GM18907 (cell line): ENCODE measurements around the gene WFIKKN1.

Experiments used
- ATAC-seq: cut with Tn5 transposase; IDR thresholded peaks from one replicate; pipeline ENCODE4 v1.9.1; 2021; ENCODE audit warnings: mild to moderate bottlenecking, moderate library complexity; ENCODE audit not compliant: unreplicated experiment

Gene WFIKKN1, protein sequence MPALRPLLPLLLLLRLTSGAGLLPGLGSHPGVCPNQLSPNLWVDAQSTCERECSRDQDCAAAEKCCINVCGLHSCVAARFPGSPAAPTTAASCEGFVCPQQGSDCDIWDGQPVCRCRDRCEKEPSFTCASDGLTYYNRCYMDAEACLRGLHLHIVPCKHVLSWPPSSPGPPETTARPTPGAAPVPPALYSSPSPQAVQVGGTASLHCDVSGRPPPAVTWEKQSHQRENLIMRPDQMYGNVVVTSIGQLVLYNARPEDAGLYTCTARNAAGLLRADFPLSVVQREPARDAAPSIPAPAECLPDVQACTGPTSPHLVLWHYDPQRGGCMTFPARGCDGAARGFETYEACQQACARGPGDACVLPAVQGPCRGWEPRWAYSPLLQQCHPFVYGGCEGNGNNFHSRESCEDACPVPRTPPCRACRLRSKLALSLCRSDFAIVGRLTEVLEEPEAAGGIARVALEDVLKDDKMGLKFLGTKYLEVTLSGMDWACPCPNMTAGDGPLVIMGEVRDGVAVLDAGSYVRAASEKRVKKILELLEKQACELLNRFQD

DNA sequence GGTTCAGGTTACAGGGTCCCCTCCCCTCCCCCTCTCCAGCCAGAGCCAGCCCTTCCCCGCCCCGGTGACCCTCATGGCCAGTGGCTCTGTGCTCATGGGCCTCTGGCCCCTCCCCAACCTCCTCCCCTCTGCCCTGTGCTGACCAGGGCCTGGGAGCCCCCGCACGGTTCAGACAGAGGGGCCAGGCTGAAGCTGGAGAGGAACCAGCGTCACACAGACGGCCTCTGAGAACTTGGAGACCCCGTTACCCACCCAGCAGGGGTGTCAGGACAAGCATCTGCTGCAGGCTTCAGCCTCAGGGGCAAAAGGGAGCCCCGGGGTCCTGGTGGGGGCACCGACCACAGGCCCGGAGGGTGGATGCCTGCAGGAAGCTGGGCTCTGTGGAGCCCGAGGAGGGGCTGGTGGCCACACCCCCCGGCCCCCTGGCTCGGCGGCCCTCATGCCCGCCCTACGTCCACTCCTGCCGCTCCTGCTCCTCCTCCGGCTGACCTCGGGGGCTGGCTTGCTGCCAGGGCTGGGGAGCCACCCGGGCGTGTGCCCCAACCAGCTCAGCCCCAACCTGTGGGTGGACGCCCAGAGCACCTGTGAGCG is at the start of gene WFIKKN1:
Gene WFIKKN1, plus strand, starts transcription at position 171 of the 591 bp plus-strand sequence. Its CDS starts 269 bp downstream, at position 440.
- ATAC-seq: no peak

DNA sequence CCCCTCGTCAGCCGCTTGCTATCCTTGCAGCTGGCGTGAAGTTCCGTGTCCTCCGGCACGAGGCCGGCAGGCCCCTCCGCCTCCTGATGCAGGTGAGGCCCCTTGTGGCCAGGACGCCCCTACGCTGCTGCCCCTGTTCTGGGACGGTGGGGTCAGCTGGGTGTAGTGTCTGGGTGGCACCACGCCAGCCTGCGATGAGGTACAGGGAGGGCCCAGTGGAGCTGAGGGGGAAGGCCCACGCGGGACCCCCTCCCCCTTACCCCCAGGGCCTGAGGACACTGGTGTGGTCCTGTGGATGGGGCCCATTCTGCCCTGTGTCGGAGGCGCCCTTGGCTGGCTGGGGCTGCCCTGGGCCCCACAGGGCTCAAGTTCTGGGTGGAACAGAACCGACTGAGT is 48.6 kb upstream of the WFIKKN1 start:
- no peak for ATAC-seq

DNA sequence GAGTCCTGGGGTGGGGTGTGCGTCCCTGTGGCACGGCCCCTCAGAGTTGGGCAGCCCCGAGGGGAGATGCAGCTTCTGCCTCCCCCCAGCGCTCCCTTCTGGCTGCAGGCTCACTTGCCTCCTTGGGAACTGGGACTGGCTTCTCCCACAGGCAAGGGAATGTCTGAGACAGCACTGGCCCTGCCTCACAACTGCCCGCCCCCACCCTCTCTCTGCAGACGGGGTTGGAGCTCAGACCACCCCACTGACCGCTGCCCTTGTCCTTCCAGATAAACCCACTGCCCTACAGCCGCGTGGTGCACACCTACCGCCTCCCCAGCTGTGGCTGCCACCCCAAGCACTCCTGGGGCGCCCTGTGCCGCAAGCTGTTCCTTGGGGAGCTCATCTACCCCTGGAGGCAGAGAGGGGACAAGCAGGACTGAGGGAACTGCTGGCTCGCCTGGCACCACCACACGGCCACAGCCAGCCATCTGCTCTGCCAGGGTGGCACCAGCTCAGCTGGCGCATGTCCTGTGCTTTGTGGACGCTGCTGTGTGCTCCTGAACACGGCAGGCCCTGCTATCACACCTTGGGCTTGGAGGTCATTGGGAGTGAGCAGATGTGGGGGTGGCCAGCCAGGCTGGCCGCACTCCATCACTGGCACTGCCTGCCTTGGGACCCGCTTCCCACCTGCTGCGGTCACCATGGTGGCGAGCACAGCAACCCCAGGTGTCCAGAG is 48.0 kb upstream of the WFIKKN1 start:
- ATAC-seq: no peak

DNA sequence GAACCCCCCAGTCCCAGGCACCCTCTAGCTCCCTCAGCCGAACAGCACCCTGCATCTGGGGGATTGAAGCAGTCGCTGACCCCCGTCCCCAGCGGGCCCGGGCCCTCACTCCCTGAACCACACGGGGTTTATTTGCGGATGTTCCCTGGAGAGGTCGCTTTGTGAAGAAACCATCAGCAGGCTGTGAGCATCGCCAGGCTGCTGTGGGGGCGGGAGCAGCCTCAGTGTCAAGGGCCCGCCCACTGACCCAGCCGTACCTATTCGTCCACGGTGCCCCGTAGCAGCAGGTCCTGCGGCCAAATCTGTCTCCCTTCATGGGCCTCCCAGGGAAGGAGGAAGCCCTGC is 47.3 kb upstream of the WFIKKN1 start:
- no peak for ATAC-seq

DNA sequence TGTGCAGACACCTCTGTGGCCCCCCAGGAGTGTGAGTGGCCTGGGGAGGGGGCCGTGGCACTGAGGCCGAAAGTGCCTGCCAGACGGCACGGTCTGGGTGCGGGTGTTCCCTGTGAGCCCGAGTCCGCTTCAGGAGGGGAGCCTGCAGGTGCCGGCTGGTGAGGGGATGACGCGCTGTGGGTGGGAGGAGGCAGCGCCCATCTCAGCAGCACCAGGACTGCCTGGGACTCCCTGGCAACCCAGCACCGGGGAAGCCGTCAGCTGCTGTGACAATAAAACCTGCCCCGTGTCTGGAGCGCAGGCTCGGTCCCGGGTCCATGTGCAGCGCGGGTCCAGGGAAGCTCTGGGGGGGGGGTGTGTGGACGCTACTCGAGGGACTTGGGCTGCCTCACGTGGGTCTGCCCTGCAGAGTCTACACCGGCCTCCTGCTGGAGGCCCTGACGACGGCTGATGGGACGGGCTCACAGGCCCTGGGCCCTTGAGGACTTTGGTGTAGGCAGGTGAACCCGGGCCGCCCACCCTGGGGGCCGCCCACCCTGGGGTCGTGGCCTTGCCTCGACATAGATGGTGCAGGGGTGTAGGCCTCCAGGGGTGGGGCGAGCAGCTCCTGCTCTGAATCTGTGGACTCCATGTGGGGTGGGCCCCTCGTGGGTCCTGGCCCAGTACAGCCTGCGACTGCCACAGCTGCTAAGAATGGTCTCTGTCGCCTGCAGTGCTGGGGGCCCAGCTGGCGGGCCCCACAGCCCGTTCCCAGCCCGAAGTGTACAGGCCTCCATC is 46.8 kb upstream of the WFIKKN1 start:
- ATAC-seq: no peak

DNA sequence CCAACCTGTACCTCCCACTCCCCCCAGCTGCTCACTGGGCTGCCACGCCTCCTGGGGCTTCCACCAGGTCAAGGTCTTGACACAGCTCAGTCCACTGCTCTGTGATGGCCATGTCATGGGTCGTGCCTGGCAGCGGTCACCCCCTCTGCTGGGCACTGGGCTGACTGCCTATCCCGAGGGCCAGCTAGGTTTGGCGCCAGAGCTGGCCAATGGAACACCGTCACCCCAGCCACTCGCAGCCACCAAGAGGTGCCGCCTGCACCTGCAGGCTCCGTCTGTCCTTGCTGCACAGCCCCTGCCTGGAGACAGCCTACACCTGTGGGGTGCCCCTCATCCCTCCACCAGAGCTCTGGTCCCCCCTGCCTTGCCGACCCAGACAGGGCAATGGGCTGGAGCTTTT is 45.4 kb upstream of the WFIKKN1 start:
- ATAC-seq: no peak

DNA sequence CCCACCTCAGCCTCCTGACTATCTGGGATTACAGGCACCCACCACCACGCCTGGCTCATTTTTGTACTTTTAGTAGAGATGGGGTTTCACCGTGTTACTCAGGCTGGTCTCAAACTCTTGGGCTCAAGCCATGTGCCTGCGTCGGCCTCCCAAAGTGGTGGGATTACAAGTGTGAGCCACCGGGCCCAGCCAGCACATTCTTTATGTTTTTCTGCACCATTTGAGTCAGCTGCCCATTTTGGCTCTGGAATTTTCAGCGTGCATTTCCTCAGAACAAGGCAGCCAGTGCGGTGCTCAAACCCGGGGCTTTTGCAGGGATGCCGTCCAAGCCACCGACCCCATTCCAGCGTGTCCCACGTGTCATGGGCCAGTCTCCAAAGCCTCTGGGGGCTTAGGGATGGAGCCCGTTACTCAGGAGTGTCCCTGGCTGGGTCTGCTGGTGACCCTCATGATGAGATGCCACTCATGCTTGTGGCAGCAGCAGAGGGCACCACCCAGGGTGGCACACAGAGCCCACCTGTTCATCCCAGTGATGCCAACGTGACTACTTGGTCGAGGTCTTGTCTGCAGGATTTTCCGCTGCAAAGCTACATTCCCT is 44.6 kb upstream of the WFIKKN1 start:
- no peak for ATAC-seq

DNA sequence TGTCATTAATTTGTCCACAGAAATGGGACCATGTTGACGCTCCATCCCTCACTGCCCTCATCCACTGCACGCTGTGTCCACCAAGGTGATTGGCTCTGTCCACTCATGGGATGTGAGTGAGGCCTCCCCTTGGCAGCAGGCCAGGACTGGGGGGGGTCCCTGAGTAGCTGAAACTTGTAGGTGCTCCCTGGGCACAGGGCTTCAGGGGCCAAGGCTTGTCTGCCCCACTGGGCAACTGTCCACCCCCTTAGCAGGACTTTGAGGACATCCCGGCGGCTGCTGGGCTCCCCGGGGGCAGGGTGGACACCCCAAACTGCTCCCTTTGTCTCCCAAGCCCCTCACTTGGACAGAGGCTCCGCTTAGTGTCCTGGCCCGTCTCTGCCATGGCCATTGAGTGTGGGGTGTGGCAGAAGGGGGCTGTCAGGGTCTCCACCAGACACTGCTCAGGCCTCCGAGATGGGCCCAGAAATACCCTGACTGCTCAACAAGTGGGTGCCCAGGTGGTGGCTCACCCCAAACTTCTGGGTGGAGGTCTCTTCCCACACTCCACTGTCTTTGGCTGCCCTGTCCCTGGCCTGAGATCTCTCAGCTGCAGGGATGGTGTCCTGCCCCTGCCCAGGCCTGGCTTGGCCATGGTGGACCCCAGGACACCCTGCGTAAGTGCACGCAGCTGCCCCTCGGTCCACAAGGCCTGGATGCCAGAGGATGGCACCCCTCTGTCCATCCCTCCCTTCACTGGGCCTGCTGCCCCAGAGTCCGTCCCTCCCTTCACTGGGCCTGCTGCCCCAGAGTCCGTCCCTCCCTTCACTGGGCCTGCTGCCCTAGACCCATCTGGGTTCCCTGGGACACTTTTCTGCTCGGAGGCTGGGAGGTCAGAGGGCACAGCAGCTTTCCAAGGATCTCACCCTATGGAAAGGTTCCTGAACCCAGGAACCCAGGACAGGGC is 43.9 kb upstream of the WFIKKN1 start:
- ATAC-seq: no peak

DNA sequence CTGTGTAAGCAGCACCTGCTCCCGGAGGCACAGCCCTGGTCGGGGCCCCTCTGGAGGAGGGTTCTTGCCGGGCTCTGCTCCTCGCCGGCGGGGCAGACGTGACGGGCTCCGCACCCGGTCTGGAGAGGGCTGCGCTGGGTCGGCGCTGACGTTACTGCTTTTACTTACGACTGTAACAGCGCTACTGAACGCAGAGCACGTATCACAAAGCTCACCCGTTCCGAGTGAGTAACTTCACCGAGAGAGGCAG is 42.2 kb upstream of the WFIKKN1 start:
- peak; percentile 8 for ATAC-seq

DNA sequence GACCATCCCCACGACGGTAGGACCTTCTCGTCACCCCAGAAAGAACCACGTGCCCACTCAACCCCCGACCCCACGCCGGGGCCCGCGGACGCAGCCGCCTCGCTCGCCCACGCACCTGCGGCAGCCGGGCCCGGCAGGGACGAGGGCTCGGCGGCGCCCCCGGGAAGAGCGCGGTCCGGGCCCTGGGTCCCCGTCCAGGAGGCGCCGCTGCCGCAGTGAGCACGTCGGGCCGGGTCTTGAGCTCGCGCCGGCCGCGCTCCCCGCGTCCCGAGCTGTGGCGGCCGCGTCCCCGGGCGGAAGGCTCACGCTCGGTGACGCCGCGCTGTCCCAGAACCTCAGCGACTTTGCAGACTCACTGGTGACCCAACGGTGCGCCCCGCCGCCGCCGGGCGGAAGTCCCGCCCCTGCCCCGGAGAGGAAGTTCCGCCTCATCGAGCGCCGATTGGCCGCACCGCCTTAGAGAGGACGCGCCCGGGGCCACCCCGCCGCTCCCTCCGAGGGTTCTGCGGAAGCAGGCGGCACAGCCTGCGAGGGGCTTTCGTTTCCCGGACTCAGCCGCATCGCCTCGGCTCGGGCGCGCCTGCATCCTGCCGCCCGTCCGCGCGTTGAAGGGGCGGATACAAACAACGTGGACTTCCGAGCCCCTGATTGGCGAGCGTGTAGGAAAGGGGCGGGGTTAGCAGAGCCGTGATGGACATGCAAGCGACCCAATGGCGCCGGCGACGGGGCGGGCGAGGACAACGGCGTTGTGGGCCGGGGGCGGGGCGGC is 41.7 kb upstream of the WFIKKN1 start:
- peak; percentile 87 for ATAC-seq

DNA sequence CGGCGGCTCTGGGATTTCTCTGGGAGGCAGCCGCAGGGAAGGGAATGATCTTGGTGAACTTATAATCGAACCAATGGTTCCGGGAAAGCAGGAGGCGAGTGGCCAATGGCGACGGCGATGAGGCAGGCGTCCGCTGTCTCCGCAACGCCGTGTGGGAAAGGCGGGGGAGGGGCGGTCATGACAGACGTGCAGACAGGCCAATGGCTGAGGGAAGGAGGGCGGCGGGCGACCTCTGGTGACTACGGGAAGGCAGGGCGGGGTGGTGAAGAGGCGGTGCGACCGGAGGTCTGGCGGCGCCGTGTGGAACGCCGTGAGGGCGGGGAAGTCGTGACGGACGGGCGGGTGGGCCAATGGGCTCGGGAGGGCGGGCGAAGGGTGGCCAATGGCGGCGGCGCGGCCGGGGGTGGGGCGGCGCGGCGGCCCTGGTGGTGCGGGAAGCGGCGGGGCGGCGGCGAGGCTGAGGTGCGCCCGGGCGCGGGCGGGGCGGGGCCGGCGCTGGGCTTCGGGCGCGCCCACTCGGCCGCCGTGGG is 41.1 kb upstream of the WFIKKN1 start, which contains the start of gene RAB40C:
Gene RAB40C, plus strand, starts transcription at position 409 of the 530 bp plus-strand sequence. CDS start 226 bp downstream, outside the sequence.
- peak; percentile 80 for ATAC-seq

DNA sequence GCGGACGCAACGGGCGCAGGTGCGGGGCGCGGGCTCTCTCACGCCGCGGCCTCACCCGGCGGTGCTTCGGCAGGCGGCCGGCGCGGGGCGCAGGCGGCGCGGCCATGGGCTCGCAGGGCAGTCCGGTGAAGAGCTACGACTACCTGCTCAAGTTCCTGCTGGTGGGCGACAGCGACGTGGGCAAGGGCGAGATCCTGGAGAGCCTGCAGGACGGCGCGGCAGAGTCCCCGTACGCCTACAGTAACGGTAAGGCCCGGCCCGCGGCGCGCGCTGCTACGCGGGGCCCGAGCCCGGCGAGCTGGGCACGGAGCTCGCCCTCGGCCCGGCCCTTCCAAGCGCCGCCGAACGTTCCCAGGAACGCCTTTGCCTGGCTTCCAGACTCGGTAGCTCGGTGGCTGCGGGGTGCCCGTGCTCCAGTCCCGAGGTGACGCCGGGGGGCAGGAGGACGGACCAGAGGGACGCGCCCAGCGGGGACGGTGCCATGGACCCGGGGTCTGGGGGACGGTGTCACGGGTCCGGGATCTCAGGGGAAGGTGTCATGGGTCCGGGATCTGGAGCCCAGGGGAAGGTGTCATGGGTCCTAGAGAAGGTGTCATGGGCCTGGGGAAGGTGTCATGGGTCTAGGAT is 40.5 kb upstream of the WFIKKN1 start:
- ATAC-seq: peak; percentile 7

DNA sequence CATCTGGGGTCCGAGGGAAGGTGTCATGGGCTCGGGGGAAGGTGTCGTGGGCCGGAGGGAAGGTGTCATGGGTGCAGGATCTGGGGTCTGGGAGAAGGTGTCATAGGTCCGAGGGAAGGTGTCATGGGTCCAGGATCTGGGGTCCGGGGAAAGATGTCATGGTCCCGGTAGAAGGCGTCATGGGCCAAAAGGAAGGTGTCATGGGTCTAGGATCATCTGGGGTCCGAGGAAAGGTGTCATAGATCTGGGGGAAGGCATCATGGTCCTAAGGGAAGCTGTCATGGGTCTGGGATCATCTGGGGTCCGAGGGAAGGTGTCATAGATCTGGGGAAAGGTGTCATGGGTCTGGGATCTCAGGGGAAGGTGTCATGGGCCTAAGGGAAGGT is 40.0 kb upstream of the WFIKKN1 start:
- no peak for ATAC-seq

DNA sequence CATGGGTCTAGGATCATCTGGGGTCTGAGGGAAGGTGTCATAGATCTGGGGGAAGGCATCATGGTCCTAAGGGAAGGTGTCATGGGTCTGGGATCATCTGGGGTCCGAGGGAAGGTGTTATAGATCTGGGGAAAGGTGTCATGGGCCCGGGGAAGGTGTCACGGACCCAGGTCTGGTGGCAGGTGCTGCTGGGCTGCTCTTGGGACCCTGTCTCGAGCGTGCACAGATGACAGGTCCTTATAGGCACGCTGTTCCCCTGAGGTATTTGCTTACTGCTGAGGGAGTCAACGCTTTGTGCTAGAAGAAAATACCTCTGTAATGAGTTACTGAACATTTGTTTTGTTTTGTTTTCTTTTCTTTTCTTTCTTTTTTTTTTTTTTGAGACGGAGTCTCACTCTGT is 39.6 kb upstream of the WFIKKN1 start:
- ATAC-seq: no peak

DNA sequence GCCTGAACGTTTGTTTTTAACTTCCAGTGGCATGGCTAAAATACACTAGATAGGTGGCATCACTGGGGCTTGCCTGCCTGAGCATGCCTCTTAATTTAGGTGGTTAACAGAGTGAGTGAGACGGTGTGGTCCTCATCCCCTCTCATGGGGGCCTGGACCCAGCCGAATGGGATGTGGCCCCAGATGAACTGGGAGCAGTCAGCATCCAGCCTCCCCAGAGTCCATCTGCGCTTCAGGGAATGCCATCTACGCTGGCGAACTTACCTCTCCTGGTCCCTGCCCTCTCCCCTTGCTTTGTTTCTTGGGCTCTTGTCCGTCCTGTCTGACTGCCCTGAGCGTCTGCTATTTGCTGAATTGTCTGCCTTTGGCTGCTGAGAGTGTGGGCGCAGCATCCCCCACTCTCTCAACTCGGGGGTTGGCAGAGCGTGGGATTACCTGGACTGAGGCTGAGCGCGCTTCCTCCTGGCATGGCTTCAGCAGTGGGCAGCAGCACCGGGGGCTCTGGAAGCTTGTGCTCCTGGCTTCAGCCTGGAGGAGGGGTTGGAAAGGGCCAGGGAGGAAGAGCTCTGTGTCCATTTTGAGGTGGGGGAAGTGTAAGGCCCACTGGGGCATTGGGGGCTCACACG is 38.8 kb upstream of the WFIKKN1 start:
- no peak for ATAC-seq

DNA sequence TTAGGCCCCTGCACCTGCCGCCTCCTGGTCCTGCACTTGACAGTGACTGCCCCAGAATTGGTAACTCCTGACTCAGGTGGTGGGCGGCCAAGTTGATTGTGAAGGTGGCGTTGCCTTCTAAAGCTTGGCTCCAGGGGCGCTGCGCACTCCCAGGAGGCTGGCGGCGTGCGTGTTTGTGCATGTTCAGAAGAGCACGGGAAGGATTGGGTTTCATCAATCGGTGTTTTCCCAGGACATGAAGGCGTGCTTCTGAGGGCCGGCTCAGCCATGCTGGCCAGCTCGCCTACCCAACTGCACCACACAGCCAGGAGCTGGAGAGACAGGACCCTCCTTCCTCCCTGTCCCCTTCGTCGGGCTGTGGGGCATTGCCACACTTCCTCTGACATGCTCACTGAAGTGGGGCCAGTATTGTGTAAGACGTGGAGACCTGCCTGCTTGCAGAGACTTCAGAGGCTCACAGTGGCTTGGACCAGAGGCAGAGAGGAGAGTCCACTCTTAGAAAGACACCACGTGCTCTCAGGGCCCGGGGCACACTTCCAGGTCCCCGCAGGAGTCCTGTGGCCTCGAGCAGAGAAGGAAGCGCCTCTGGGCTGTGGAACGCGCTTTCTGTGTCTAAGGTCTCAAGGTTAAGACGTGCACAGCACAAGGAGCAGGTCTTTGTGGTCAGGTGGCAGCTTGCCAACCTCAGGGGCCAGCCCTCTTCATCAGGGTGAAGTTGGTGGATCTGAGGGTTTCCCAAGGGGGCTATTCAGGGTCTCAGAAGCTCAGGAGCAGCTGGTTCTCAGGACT is 38.1 kb upstream of the WFIKKN1 start:
- no peak for ATAC-seq

DNA sequence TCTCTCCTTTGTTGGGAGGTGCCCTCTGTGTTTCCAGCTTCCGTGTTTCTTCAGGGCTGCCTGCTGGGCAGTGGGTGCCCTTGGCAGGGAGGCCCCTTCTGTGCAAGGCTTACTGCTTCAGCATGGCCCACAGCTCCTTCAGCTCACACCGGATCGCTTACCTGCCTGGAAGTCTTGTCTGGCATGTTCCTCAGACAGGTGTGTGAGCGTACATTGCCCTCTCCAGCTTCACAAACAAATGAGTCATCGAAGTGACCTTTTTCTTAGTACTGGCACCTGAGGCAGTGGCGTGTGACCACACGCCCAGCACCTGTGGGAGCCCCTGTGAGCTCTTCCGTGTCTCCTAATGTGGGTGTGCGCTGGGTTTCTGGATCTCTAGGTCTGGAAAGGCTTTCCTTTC is 37.4 kb upstream of the WFIKKN1 start:
- no peak for ATAC-seq
